NCI-H2227 (cell line): Measurements from ENCODE around the gene TIMM50.

Experiments
- DNase-seq: peaks from one replicate; lab custom pipeline; 2025; ENCODE audit not compliant: unreplicated experiment; lab: John Stamatoyannopoulos, UW

TIMM50 gene

GRCh38 chr19:39525205-39525604, 44.6 kb downstream of the TIMM50 start:
- no peak for DNase-seq

- DNase-seq: no peak
Observed at GRCh38 chr19:39531834-39532232, 51.2 kb downstream of the TIMM50 start.

GRCh38 chr19:39532233-39533002, 51.8 kb downstream of the TIMM50 start, which contains the start of gene EID2B:
TSS of gene EID2B (minus strand) at chr19:39532852. CDS start at chr19:39532802, 50 bp downstream.
- DNase-seq: peak; percentile 100

GRCh38 chr19:39533003-39533512, 52.4 kb downstream of the TIMM50 start:
- no peak for DNase-seq

GRCh38 chr19:39533791-39534190, 53.2 kb downstream of the TIMM50 start:
- no peak for DNase-seq

- no peak for DNase-seq
Observed at GRCh38 chr19:39539165-39539517, 58.5 kb downstream of the TIMM50 start.

- DNase-seq: peak; percentile 100
Observed at GRCh38 chr19:39539518-39540332, 59.1 kb downstream of the TIMM50 start, which contains the start of gene EID2. TSS of gene EID2 (minus strand) at chr19:39540161. CDS start at chr19:39540079, 82 bp downstream.

- no peak for DNase-seq
Observed at GRCh38 chr19:39540333-39540673, 59.7 kb downstream of the TIMM50 start.
